Loucy (cell line): ENCODE data around the gene KCMF1.

Source experiments
- EZH2phosphoT487 ChIP-seq: fragments of 200-600 bp; IDR thresholded peaks from 2 replicates; pipeline ENCODE4 v1.6.1; 2018; ENCODE audit warnings: antibody characterized with exemption, mild to moderate bottlenecking, moderate library complexity, borderline replicate concordance
- TF ChIP-seq, protein P1 (sequence below): fragments of 200-600 bp; sonication (generic); conservative IDR thresholded peaks from 2 replicates; pipeline ENCODE4 v1.5.1; 2014; ENCODE audit warnings: mild to moderate bottlenecking, antibody characterized with exemption, low read length

- TF ChIP-seq, protein P1, sequence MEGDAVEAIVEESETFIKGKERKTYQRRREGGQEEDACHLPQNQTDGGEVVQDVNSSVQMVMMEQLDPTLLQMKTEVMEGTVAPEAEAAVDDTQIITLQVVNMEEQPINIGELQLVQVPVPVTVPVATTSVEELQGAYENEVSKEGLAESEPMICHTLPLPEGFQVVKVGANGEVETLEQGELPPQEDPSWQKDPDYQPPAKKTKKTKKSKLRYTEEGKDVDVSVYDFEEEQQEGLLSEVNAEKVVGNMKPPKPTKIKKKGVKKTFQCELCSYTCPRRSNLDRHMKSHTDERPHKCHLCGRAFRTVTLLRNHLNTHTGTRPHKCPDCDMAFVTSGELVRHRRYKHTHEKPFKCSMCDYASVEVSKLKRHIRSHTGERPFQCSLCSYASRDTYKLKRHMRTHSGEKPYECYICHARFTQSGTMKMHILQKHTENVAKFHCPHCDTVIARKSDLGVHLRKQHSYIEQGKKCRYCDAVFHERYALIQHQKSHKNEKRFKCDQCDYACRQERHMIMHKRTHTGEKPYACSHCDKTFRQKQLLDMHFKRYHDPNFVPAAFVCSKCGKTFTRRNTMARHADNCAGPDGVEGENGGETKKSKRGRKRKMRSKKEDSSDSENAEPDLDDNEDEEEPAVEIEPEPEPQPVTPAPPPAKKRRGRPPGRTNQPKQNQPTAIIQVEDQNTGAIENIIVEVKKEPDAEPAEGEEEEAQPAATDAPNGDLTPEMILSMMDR = no peak
- TF ChIP-seq EZH2phosphoT487 = no peak
Measured at GRCh38 chr2:84989927-84990326, 19.0 kb downstream of the KCMF1 start.
